Rectal smooth muscle tissue (tissue), 1 donor: ENCODE data around the gene COL13A1.

Experiments used
- H3K27ac ChIP-seq: one replicate; pipeline ENCODE4 v1.7.0; 2013; ENCODE audit warnings: low read depth, low read length, inconsistent platforms
- H3K27me3 ChIP-seq: one replicate; pipeline ENCODE4 v1.7.0; 2013; ENCODE audit warnings: low read length; ENCODE audit not compliant: control insufficient read depth, insufficient read depth
- H3K36me3 ChIP-seq: one replicate; pipeline ENCODE4 v1.7.0; 2013; ENCODE audit warnings: low read length; ENCODE audit not compliant: control insufficient read depth, insufficient read depth
- H3K4me1 ChIP-seq: one replicate; pipeline ENCODE4 v1.7.0; 2013; ENCODE audit warnings: low read length; ENCODE audit not compliant: control insufficient read depth, insufficient read depth
- H3K4me3 ChIP-seq: one replicate; pipeline ENCODE4 v1.7.0; 2013; ENCODE audit warnings: low read length
- H3K9ac ChIP-seq: one replicate; pipeline ENCODE4 v1.7.0; 2013; ENCODE audit warnings: low read length

COL13A1 gene

DNA sequence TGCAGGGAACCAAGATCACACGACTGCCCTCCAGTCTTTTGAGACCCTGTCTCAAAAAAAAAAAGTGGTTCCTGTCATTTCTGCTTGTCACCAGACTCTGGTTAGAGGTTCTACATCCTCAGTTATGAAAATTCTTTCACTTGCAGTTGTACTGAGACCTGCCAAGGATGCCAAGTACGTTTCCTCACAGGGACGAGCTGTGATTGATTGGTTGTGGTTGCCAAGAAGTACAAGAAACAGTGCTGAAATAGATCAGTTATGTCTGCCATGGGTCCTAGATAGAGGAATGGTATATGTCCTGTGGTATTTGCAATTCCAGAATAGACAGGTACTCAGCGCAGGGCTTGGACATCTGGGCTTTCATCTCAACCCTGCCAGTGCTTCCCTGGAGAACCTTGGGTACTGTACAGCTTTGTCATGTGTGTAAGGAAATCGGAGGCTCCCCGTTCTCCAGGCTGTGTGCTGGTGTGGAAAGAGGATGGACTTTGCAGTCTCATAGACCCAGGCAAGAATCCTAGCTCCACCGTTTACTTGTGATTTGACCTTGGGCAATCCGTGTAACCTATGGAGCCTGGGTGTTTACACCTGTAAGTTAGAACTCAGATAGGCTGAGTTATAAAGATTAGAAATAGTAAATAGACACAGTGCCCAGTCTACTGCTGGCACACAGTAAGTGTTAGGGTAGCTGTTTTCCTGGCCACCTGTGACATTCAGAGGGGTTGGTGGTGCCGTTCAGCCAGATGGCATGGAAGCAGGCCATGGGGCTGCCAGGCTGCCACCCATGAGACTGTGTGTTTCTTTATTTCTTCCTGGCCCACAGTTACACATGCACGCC is 53.0 kb downstream of the COL13A1 start:
- no peaks in the 10 kb centered on the region for H3K36me3 ChIP-seq
- no peaks in the 10 kb centered on the region for H3K27me3 ChIP-seq
- no peak overlapping the region for H3K4me3 ChIP-seq
- H3K4me1 ChIP-seq = peaks cover 6% of the 10 kb centered on the region
- H3K27ac ChIP-seq = no peak overlapping the region
- no peak overlapping the region for H3K9ac ChIP-seq

GRCh38 chr10:69855346-69856111 is 53.8 kb downstream of the COL13A1 start:
- Histone ChIP-seq H3K9ac (no peak overlapping the region), H3K4me3 (no peak overlapping the region), H3K4me1 (peaks cover 6% of the 10 kb centered on the region), H3K27ac (no peak overlapping the region), H3K27me3 (no peaks in the 10 kb centered on the region), H3K36me3 (no peaks in the 10 kb centered on the region)

- no peaks in the 10 kb centered on the region for H3K36me3 ChIP-seq
- H3K4me1 ChIP-seq = peaks cover 2% of the 10 kb centered on the region
- H3K4me3 ChIP-seq = no peak overlapping the region
- H3K27ac ChIP-seq = no peak overlapping the region
- no peak overlapping the region for H3K9ac ChIP-seq
- H3K27me3 ChIP-seq = no peaks in the 10 kb centered on the region
These were observed 55.0 kb downstream of the COL13A1 start for GRCh38 chr10:69856601-69857166.

- H3K36me3 ChIP-seq = no peaks in the 10 kb centered on the region
- no peak overlapping the region for H3K4me3 ChIP-seq
- H3K9ac ChIP-seq = no peak overlapping the region
- peaks cover 2% of the 10 kb centered on the region for H3K4me1 ChIP-seq
- no peaks in the 10 kb centered on the region for H3K27me3 ChIP-seq
- H3K27ac ChIP-seq = no peak overlapping the region
These were observed 56.5 kb downstream of the COL13A1 start for GRCh38 chr10:69858201-69858600.

DNA sequence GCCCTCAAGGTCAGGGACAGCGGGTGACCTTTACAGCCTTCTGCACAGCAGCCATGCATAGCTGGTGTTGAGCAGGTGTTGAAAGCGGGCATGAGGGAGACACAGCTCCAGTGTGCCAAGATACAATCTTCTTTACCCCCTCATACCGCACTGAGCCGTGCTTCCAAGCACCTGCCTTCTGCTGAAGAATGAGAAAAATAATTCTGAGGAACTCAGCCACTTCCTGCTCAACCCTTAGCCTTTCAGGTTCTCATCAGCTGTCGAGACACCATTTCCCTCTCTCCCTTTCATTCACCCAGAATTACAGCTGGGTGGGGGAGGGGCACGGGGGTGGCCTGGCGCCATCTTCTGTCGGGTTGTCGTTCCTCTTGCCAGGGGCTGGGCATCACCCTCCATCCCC is 58.6 kb downstream of the COL13A1 start:
- no peak overlapping the region for H3K4me3 ChIP-seq
- no peaks in the 10 kb centered on the region for H3K36me3 ChIP-seq
- peaks cover 2% of the 10 kb centered on the region for H3K4me1 ChIP-seq
- H3K27ac ChIP-seq = no peak overlapping the region
- no peak overlapping the region for H3K9ac ChIP-seq
- no peaks in the 10 kb centered on the region for H3K27me3 ChIP-seq

DNA sequence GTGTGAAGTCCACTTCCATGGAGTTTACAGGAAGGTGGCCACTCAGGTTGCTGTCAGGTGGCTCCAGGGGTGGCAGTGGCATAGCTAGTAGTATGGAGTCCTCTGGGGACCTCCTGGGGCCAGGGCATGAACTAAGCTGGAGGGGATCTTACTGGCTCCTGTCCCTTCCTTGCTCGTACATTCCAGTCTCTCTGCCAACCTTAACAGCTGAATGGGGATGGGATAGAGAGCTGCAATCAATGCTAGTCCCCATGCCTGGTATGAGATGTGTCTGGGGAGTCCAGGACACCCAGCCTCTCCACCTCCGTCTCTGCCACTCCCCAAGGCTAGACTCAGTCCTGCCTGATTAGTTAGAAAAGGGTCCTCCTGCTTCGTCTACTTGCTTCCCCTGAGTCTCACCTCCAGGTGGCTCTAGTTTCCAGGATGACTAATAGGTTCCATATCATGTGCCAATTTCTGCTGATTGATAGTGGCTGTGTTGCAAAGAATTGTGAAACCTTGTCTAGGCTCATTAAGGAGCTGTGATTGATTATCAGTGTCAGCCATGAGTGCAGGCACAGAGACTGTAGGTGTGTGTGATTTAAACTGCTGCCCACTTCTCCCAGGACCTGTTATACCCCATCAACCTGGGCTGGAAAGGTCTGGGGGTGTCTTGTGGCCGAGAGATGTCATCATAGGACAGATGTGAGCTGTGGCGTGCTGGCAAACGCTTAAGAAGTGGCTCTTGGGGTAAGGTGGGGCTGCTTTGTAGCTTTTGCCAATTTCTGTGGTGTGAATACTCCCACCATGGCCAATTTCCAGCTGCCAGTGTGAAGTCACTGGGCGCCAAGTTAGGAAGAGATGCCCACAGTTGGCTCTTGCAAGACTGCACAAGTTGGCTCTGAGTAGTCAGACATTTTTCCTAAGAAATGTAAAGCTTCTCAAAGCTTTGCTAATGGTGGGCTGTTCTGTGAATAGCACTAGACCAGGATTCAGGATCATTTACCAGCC is 59.8 kb downstream of the COL13A1 start:
- H3K4me3 ChIP-seq = no peak overlapping the region
- no peak overlapping the region for H3K27ac ChIP-seq
- no peak overlapping the region for H3K9ac ChIP-seq
- H3K4me1 ChIP-seq = peaks cover 5% of the 10 kb centered on the region
- H3K27me3 ChIP-seq = no peaks in the 10 kb centered on the region
- H3K36me3 ChIP-seq = no peaks in the 10 kb centered on the region

DNA sequence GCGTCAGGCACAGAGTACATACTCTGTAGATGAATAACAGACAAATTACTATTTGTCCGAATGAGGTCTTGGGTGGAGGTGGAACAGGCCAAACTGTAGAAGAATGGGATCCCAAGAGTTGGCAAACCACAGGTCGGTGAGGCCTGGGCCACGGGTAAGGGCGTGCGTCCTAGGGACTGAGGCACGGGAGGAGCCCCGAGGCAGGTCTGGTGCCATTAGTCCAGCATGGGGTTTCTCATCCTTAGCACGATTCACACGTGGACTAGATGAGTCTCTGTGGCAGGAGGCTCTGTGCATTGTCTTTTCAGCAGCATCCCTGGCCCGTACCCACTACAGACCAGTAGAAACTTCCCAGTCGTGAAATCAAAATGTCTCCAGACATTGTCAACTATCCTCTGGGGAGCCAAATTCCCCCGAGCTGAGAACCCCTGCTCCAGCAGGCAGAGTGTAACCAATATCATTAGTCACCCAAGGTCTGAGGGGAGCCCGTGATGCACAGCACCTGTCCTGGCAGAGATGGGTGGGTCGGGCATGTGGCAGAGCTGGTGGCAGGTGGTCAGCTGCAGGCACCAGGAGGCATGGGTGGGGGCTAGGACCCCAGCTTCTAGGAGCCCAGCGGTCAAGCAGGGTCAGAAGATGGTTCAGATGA is 61.3 kb downstream of the COL13A1 start:
- H3K36me3 ChIP-seq = no peaks in the 10 kb centered on the region
- H3K9ac ChIP-seq = no peak overlapping the region
- H3K4me3 ChIP-seq = no peak overlapping the region
- H3K27ac ChIP-seq = no peak overlapping the region
- peaks cover 10% of the 10 kb centered on the region for H3K4me1 ChIP-seq
- no peaks in the 10 kb centered on the region for H3K27me3 ChIP-seq

- H3K9ac ChIP-seq = no peak overlapping the region
- no peak overlapping the region for H3K4me3 ChIP-seq
- no peaks in the 10 kb centered on the region for H3K27me3 ChIP-seq
- no peaks in the 10 kb centered on the region for H3K36me3 ChIP-seq
- peaks cover 9% of the 10 kb centered on the region for H3K4me1 ChIP-seq
- no peak overlapping the region for H3K27ac ChIP-seq
These were observed 61.9 kb downstream of the COL13A1 start for GRCh38 chr10:69863580-69863979.

- peaks cover 9% of the 10 kb centered on the region for H3K4me1 ChIP-seq
- no peaks in the 10 kb centered on the region for H3K27me3 ChIP-seq
- H3K27ac ChIP-seq = no peak overlapping the region
These were observed 62.6 kb downstream of the COL13A1 start for GRCh38 chr10:69864321-69864720.

DNA sequence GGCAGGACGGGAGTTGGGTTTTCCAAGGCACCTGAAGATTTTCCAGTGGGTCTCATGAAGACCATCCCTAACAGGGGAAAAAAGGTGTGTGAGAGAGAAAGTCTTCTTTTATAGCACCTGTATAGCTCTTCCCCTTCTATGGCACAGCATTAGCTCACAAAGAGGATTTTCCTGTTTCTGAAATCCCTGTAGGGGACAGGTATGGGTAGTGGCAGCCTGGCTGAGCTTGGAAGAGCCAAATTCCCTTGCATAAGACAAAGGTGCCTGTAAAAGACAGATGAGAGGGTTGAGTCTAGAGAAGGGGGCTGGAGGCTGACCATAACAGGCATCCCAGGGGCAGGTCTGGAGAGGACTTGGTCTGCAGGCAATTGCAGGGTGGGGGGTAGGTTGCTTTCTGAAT is 63.7 kb downstream of the COL13A1 start:
- H3K4me3 ChIP-seq = no peak overlapping the region

More at GRCh38 chr10:69864321-69864720, 62.6 kb downstream of the COL13A1 start:
- H3K9ac ChIP-seq = no peak overlapping the region
- H3K36me3 ChIP-seq = no peaks in the 10 kb centered on the region
- H3K4me3 ChIP-seq = no peak overlapping the region

DNA sequence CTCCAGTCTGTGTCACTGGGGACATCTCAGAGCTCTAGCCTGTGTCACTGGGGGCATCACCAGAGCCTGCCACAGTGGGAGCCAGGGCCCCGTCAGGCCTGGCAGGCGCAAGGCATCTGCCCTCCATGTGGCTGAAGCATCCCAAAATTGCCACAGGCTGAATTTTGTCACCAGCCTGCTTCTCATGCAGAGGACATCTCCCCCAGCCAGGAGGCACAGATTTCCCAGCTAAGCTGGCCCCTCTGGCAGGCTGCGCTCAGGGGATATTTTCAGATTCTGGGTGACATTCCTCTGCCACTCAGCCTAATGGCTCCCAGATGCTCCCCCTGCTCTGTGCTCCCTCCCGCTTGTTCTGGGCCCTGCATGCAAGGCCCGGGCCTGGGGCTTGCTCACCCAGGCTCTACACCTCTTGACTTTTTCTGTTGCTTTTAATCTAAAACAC is 64.6 kb downstream of the COL13A1 start:
- Histone ChIP-seq H3K27ac (peak overlapping the region; percentile 34), H3K9ac (no peak overlapping the region)

More for the DNA sequence above, 63.7 kb downstream of the COL13A1 start:
- Histone ChIP-seq H3K4me1 (peaks cover 9% of the 10 kb centered on the region), H3K36me3 (no peaks in the 10 kb centered on the region), H3K9ac (no peak overlapping the region), H3K27me3 (no peaks in the 10 kb centered on the region), H3K27ac (no peak overlapping the region)

More for the DNA sequence above, 64.6 kb downstream of the COL13A1 start:
- H3K4me1 ChIP-seq = peaks cover 9% of the 10 kb centered on the region
- no peak overlapping the region for H3K4me3 ChIP-seq
- no peaks in the 10 kb centered on the region for H3K27me3 ChIP-seq
- no peaks in the 10 kb centered on the region for H3K36me3 ChIP-seq
